T-helper 9 cell (primary cell): ENCODE data around the gene TPSAB1.
A peak's percentile ranks its signal among the peaks of the same experiment; 100 is the strongest.
"Not testable (repeated sequence)": the region's sequence is repeated elsewhere in the genome, so short reads cannot be mapped to it uniquely, and the experiment has no call there.

Experiments
- DNase-seq: peaks from one replicate; pipeline ENCODE4 v3.0.0-alpha.2; 2020

Gene TPSAB1

DNA sequence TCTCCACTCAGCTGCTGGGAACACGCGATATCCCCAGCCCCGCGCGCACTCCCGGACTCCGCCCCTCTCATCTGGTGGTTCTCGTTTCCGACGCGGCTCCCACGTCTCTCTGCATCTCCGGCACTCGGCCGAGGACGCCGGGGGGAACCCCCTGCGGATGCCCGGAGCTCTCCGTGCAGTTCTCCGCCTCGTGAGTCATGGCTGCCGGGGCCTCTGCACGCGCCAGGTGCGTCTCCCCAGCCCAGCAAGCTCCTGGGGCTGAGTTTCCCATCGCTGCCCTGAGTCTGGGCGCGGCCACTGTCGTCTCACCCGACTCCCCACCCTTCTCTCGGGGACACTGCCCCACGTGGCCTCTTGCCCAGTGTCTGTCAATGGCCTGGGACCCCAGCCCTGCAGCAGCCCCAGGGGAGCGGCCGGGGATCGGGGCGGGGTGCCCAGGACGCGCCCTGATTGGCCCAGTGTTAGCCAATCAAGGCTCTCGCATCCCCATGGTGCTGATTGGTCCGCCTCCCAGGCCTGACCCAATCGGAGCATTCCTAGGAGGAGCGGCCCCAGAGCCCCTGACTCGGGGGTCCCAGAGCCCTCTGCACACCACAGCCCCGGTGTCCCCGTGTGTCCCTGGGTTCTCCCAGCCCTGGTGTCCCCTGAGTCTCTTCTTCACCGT lies 13.3 kb downstream of the TPSAB1 start:
- not testable (repeated sequence) for DNase-seq

DNA sequence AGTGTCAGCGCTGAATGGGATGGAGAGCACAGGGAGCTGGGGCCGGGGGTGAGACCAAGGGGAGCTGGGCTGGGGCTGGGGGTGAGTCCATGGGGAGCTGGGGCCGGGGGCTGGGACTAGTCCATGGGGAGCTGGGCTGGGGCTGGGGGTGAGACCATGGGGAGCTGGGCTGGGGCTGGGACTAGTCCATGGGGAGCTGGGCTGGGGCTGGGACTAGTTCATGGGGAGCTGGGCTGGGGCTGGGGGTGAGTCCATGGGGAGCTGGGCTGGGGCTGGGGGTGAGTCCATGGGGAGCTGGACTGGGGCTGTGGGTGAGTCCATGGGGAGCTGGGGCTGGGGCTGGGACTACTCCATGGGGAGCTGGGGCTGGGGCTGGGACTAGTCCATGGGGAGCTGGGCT lies 14.3 kb downstream of the TPSAB1 start:
- DNase-seq = not testable (repeated sequence)

DNA sequence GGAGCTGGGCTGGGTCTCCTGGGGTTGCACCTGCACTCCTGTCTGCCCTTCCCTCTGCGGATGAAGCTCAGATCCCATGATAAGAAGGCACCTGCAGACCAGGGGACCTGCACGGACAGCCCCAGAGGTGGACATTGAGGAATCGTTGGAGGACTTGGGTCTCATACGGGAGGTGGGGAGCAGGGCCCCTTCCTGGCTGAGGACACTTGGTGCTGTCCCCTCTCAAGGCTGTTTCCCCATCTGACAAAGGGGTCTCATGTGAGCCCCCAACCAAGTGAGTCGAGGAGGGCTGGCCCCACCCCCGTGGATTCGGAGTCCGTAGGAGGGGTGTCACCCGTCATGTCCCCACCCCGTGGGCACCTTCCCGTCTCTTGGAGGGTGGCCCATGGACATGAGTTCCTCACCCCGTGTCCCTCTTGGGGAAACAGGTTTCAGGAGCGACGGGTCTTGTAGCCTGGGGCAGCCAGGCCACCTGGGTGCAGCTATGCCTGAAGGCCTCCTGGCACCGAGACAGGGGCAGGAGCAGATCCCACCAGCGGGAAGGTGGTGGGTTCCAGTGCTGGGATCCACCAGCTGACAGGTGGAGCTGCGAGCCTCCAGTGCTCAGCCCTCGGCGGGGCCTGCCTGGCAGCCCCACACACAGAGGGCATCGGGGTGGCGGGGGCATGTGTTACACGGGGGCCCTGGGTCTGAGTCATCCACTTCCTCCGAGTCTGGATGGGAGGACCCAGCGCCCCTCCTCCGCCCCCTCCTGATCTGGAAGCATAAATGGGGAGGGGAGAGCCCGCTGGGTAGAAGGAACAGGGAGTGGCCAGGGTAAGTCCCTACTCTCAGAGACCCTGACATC lies 15.0 kb downstream of the TPSAB1 start, which contains the start of gene TPSD1:
Gene TPSD1, plus strand, starts transcription at position 794 of the 847 bp plus-strand sequence. CDS start 212 bp downstream, outside the sequence.
- DNase-seq = not testable (repeated sequence)

DNA sequence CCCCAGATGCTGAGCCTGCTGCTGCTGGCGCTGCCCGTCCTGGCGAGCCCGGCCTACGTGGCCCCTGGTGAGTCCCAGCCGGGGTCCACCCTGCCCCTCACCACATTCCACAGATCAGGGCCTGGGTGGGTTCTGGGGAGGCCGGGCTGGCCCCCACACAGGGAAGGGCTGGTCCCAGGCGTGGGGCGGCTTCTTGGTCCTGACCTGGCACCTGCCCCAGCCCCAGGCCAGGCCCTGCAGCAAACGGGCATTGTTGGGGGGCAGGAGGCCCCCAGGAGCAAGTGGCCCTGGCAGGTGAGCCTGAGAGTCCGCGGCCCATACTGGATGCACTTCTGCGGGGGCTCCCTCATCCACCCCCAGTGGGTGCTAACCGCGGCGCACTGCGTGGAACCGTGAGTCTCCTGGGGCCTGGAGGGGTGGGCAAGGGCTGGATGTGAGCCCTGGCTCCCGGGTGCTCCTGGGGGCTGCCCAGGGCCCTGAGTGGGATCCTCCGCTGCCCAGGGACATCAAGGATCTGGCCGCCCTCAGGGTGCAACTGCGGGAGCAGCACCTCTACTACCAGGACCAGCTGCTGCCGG lies 15.9 kb downstream of the TPSAB1 start:
- not testable (repeated sequence) for DNase-seq

DNA sequence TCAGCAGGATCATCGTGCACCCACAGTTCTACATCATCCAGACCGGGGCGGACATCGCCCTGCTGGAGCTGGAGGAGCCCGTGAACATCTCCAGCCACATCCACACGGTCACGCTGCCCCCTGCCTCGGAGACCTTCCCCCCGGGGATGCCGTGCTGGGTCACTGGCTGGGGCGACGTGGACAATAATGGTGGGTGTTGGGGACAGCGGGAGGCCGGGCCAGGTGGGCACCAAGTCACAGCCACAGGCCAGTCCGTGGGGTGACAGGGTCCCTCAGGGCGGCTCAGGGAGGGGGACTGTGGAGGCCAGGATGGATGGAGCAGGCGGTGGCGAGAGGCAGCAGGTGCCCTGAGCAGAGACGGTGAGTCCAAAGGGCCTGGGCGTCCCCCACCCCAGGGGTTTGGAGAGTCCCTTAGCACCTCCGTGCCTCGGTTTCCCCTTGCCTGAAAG lies 16.4 kb downstream of the TPSAB1 start:
- DNase-seq = no peak

DNA sequence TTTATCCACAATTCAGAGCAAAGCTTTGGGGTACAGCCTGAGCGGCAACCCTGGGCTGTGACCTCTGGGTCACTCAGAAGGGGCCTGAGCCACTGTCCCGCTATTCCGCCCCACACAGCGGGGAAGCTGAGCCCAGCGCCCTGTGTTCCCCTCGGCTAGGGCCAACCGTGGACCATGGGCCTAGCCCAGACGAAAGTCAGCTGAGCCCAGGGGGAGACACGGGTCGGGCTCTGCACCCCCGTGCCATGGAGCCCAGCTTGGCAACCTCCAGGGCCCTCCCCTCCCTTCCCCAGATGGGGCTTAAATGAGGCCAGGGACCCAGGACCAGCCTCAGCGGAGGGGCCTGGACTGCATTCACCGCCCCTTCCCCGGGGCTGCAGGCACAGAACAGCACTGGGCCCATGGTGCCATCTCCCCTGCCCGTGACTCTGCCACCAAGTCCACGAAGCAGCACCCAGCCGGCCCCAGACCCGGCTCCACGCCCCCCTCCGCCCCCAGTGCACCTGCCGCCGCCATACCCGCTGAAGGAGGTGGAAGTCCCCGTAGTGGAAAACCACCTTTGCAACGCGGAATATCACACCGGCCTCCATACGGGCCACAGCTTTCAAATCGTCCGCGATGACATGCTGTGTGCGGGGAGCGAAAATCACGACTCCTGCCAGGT lies 17.2 kb downstream of the TPSAB1 start:
- DNase-seq = no peak

DNA sequence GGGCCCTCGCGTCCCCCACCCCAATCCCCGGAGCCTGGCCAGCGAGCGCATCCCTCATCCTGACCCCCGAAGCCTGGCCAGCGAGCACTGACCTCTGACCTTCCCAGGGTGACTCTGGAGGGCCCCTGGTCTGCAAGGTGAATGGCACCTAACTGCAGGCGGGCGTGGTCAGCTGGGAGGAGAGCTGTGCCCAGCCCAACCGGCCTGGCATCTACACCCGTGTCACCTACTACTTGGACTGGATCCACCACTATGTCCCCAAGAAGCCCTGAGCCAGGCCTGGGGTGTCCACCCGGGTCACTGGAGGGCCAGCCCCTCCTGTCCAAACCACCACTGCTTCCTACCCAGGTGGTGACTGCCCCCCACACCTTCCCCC lies 17.7 kb downstream of the TPSAB1 start:
- no peak for DNase-seq

DNA sequence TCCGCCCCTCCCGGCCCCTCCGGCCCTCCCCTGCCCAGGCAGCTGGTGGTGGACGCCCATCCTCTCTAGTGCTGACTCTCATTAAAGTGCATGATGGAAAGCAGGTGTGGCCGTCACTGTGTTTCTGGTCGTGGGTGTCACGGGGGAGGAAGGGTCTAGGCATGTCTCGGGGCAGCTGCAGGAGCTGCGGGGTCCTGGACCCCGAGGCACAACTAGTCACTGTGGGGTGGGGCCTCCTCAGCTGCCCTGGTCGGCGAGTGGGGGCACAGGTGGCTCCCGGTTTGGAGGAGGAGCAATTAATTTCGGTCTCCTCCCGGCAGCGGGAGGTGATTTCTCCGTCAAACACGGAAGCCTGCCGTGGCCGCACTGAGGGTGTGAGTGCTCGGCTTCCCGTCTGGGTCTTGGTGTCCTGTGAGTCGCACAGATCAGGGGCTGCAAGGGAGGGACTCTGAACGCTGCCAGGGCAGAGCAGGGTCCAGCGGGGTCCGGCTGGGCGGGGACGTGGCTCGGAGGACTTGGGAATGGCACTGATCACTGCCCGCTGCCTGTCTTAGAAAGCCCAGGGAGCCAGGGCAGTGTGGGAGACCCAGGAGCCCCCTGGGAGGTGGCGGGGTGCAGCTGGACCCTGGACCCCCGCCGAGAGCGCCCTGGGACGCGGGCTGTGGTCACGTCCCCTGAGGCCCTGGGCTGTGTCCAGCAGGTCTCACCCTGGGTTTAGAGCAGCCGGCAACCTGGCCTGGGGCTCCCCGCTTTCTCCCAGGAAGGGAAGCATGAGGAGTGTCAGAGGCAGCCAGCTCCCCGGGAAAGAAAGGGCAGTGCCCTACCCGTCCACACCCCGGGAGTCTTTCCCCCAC lies 18.6 kb downstream of the TPSAB1 start:
- peak; percentile 14 for DNase-seq

DNA sequence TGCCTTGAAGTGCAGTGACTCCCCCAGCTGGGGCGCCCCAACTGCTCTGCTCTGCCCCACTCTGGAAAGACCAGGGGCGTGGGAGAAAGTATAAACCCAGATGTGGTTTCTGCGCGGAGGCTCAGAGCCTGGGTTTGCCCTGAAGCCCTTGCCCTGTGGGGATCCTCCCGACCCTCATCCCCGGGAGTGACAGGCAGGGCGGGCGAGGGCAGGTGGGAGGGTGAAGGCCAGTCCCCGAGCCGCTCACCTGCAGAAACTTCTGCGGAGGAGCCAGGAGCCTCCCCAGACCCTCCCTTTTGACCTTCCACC lies 19.2 kb downstream of the TPSAB1 start:
- DNase-seq = no peak

DNA sequence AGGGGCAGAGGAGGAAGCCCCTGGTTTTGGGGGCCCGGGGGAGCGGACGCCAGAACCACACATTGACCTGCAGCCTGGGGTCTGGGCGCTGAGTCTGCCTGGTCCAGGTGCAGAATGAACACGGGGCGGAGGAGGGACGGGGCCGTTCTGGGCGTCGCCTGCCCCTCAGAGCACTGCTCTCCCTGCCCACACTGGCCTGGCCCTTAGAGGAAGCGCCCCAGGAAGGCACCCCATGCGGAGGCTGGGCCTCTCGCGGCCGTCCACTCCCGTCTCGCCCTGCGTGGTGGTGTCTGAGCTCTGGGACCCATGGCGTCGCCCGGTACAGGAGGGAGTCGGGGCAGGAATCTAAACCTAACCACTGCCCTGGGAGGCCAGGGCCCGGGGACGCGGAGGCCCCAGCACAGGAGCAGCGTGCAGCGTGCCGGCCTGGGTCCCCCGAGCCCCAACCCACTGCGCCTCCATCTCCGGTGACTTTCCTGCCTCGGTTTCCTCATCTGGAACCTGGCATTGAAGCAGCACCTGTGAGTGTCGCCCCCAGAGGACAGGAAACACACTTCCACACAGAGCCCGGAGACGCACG lies 19.7 kb downstream of the TPSAB1 start:
- DNase-seq = no peak

DNA sequence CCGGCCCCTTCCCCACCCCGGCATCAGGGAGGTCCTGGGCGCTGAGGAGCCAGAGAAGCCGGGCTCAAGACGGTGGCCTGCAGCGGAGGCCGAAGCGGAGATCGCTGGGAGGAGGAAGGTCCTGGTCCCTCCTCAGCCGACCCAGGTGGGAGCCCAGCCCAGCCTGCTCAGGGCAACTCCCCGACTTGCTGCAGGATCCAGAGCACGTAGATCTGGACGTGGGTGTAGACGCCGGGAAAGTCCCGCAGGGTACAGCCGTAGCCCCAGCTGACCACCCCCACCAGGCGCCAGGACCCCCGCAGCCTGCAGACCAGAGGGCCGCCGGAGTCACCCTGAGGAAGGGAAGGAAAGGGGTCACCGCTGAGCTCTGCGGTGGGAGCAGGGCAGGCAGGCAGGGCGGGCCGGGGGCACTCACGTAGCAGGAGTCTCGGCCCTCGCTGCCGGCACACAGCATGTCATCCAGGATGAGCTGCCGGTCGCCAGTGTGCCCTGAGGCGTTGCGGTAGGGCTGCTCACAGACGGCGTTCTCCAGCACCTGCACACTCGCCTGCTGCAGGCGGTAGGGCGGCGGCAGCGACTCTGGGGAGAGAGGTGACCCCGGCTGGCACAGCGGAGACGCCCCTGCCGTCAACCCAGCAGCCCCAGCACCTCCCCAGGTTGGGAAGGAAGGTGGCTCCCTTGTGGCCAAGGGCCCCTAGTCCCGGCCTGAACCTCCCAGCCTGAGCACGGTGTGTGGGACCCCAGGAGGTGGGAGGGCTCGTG lies 20.8 kb downstream of the TPSAB1 start:
- no peak for DNase-seq

DNA sequence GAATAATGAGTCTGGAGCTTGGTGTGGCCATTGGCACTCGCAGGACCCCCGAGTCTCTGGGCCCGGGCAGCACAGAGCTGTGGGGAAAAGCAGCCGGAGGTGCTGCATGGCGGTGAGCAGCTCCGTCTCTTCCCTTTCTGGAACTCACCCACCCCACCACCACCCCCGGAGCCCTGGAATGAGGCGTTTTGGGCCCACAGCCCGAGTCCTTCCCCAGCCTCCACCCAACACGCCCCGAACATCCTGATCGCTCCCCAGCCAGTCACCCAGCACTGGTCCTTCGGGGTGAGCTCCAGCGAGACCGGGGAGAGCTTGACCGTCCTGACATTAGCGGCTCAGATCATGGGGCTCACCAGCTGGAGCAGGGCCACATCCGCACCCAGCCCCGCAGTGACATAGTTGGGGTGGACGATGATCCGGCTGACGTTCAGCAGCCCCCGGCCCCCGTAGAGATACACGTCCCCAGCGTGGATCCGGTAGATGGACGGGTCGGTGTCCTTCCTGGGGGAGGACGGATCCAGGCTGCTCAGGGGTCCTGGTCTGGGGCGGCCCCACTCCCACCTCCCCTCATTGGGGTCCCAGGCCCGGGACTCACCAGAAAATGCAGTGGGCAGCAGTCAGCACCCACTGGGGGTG lies 21.8 kb downstream of the TPSAB1 start:
- no peak for DNase-seq

DNA sequence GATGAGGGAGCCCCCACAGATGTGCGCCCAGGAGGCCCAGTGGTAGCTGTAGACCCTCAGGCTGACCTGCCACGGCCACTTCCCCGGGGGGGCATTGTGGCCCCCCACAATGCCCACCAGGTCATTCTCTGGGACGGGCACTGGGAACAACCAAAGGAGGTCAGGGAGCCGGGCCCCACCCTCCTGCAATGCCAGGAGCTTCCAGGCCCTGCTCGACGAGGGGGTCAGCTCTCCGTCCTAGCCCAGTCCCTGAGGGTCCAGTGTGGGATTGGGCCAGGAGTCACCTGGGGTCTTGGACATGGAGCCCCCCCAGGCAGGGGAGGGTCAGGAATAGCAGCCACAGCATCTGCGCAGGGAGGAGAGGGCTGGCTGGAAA lies 22.3 kb downstream of the TPSAB1 start:
- no peak for DNase-seq

DNA sequence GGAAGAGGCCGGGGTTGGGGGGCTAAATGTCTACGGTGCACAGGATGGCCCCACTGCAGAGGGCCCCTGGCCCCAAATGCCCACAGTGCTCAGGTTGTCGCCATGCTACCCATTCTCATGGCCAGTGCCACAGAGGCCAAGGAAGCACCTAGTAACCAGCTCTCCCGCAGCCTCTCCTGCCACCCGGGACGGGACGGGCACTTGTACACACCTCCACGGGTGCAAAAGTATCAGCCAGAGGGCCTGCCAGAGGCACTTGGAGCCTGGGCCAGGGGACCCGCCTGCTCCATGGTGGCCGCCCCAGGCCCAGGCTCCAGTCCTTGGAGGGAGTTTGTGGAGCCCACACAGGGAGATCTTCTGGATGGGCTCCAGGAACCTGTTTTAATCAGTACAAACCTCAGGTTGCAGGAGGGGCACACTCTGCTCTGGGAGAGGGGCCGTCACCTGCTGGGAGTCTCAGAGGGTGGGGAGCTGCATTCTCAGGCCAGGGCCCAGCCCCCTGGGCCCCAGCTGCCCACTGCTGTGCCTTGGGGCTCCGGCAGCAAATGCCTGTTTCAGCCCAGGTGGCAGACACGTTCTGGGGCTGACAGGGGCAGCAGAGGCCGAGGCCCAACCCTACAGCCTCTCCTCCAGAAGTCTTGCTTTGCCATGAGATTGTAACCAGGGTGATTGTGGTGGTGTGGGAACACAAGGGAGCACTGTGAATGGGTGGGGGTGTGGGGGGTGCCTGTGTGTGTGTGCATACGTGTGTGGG lies 23.3 kb downstream of the TPSAB1 start:
- no peak for DNase-seq

DNA sequence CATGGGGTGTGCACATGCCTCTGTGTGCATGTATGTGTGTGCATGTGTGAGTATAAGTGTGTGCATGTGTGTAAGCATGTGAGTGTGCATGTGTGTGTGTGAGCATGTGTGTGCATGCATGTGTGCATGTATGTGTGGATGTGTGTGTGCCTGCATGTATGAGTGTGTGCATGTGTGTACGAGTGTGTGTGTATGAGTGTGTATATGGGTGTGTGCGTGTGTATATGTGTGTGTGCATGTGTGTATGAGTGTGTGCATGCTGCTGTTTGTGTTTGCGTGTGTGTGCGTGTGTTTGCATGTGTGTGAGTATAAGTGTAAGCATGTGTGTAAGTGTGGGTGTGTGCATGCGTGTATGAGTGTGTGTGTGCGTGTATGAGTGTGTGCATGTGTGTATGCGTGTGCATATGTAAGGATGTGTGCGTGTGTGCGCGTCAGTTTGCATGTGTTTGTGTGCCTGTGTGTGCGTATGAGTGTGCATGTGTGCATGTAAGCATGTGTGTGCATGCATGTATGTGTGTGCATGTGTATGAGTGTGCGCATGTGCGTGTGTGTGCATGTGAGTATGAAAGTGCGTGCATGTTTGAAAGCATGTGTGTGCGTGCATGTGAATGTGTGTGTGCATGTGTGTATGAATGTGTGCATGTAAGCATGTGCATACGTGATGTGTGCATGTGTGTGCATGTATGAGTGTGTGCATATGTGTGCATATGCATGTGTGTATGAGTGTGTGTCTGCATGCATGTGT lies 24.0 kb downstream of the TPSAB1 start:
- no peak for DNase-seq

DNA sequence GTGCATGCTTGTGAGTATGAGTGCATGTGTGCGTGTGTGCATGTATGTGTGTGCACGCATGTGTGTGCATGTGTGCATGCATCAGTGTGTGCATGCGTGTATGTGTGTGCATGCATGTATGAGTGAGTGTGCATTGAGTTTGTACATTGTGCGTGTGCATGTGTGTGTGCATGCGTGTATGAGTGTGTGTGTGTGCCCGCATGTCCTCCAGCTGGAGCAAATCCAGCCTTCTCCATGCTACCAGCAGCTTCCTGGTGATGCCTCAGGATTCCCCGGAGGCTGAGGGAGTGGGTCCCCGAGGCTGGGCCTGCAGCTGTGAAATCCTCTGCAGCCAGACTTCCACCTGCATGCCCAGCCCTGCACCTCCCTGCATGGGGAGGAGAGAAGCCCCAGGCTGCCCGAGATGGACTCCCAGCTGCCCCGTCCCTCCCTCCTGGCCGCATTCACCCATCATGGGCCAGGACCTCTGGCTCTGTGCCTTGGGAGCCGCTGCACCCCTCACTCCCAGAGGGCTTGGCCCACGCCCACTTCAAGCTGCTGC lies 24.7 kb downstream of the TPSAB1 start:
- DNase-seq = no peak

DNA sequence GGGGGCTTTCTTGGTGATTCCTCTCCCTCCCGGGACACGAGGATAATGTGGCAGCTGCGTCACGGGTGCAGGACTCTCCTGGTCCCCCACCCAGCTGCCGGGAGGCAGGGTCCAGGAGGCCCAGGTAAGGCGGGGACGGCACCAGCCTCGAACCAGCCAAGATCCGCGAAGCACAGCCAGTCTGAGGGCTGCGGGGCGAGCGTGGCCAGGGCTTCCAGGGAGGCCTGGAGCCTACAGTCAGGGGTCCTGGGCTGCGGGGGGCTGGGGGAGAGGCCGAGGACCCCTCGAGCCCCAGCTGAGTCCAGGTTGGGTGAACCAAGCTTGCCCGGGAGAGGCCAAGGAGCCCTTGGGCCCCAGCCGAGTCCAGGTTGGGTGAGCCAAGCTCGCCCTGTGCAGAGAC lies 25.3 kb downstream of the TPSAB1 start:
- DNase-seq = no peak

DNA sequence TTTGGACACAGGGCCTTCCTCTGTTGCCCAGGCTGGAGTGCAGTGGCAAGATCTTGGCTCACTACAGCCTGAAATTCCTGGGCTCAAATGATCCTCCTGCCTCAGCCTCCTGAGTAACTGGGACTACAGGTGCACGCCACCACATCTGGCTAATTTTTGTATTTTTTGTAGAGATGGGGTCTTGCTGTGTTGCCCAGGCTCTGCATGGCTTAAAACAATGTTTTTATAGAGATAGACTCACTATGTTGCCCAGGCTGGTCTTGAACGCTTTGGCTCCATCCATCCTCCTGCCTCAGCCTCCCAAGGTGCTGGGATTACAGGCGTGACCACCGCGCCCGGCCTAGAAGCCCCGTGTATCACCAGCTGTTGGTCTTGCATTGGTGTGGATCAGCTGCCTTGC lies 28.9 kb downstream of the TPSAB1 start:
- DNase-seq = not testable (repeated sequence)

DNA sequence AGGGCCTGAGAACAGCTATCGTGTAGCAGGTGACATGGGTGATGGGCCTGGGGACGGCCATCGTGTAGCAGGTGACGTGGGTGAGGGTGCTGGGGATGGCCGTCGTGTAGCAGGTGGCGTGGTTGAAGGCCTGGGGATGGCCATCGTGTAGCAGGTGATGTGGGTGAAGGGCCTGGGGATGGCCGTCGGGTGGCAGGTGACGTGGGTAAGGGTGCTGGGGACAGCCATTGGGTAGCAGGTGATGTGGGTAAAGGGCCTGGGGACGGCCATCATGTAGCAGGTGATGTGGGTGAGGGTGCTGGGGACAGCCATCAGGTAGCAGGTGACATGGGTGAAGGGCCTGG lies 30.8 kb downstream of the TPSAB1 start:
- no peak for DNase-seq
